Eye (tissue), 1 donor: ENCODE data around the gene TNFRSF6B.

Experiments
- DNase-seq: peaks from one replicate; pipeline ENCODE4 v3.0.0-alpha.2; 2015

Gene TNFRSF6B

GRCh38 chr20:63739130-63740069, 42.9 kb downstream of the TNFRSF6B start, which contains the start of gene SLC2A4RG:
TSS of gene SLC2A4RG (plus strand) at chr20:63739776. CDS start at chr20:63739913, 137 bp downstream.
- DNase-seq, result peak; percentile 86

GRCh38 chr20:63740070-63740626, 43.7 kb downstream of the TNFRSF6B start:
- peak; percentile 61 for DNase-seq

GRCh38 chr20:63740627-63741353, 44.3 kb downstream of the TNFRSF6B start:
- peak; percentile 92 for DNase-seq

- DNase-seq, result no peak
These were observed 44.9 kb downstream of the TNFRSF6B start for GRCh38 chr20:63741354-63741675.

DNA sequence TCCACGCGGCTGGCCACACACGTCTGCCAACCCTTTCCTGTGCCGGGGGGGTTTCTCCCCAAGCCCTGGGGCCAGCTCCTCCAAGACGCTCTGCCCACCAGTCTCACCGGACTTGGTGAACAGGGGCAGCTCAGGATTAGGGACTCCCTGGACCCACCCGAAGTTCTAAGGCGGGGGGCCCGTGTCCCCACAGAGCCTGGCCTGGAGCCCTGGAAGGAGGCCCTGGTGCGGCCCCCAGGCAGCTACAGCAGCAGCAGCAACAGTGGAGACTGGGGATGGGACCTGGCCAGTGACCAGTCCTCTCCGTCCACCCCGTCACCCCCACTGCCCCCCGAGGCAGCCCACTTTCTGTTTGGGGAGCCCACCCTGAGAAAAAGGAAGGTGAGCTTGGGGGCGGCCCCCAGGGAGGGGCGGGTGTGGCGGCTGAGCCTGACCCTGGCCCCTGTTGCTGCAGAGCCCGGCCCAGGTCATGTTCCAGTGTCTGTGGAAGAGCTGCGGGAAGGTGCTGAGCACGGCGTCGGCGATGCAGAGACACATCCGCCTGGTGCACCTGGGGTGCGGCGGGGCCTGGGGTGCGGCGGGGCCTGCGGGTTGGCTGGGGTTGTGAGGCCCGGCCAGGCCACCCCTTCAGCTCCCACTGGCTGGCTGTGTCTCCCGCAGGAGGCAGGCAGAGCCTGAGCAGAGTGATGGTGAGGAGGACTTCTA, 45.4 kb downstream of the TNFRSF6B start:
- DNase-seq, result no peak

DNA sequence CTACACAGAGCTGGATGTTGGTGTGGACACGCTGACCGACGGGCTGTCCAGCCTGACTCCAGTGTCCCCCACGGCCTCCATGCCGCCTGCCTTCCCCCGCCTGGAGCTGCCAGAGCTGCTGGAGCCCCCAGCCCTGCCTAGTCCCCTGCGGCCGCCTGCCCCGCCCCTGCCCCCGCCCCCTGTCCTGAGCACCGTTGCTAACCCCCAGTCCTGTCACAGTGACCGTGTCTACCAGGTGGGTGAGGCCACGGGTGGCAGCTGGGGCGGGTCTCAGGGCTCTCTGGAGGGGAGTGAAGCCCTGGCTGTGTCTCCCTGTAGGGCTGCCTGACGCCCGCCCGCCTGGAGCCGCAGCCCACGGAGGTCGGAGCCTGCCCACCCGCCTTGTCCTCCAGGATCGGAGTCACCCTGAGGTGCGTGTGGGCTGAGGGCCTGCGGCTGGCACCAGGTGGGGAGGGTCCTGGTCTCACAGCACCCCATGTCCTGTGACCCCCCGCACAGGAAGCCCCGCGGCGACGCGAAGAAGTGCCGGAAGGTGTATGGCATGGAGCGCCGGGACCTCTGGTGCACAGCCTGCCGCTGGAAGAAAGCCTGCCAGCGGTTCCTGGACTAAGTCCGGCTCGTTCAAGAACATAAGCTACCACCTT, 46.1 kb downstream of the TNFRSF6B start:
- no peak for DNase-seq

- DNase-seq, result no peak
These were observed 46.9 kb downstream of the TNFRSF6B start for GRCh38 chr20:63743210-63743970.

DNA sequence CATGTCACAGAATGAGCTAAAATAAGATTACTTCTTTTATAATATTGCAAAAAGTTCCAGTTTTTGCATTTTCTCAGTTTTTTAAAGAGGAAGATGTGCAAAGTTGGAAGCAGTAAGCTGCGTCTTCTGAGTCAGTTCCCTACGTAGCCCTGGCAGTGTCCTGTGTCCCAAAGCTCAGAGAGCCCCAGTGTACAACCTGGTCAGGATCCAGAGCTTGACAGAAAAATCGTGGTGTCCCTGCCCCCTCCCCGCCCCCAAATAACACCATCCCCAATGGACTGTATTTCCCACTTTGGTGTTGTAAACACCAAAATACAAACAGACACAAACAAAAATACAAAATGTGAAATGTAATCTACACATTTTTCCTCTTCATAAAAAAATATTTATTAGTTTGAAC, 47.7 kb downstream of the TNFRSF6B start:
- no peak for DNase-seq

GRCh38 chr20:63744574-63745423, 48.3 kb downstream of the TNFRSF6B start:
- DNase-seq, result no peak

GRCh38 chr20:63745424-63745805, 49.0 kb downstream of the TNFRSF6B start:
- no peak for DNase-seq

DNA sequence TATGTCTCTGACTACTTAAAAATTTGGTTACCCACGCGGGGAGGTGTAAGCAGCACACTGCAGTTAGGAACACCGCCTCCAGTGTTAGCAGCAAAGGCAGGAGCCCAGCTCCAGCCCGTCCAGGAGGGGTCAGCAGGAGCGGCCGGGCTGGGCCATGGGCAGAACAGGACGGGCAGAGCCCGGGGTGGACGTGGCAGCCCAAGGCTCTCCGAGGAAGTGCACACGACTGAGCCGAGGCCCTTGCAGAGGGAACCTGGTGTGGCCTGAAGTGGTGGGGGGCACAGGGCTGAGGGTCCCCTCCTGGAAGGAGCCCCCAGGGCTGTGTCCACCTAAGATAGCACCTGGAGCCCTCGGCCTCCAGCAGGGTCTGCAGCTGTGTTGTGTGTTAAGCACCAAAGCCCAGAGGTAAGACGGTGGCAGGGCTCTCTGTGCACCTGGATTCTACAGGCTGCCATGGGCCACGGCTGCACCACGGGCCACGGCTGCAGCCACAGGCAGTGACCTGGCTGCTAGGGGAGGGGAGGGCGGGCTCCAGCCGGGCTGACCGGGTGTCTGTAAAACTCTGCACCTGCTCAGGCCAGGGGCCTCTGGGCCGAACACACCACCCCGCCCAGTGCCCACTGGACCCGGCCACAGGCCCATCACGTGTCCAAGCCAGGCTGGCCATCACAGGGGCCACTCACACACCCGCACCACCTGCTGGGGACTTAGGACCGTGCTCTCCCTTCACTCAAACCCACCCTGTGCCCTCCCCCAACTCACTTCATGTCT, 49.7 kb downstream of the TNFRSF6B start:
- no peak for DNase-seq

- DNase-seq, result no peak
These were observed 50.4 kb downstream of the TNFRSF6B start for GRCh38 chr20:63746751-63747315.

DNA sequence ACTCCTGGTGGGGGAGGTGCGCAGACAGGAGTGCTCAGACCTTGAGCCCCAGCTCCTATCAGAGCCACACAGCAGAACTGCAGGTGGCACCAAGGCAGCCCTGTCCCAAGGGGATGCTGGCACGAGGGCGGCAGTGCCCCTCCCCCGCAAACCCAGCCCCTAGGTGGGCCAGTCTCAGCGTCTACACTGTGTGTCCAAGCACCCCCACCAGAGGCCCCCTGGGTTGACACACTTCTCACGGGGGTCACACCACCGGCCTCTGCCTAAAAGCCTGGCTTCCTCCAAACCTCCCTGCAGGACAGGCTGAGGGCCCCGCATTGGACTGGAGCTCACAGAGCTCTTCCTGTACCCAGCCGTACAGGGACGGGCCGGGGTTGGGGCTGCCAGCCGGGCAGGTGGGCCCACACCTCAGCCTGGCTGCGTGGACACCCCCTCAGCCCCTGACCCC, 51.2 kb downstream of the TNFRSF6B start:
- no peak for DNase-seq
